Measurements from ENCODE around the gene CCL4L2. TPM values are rescaled to one million over a fixed set of nuclear protein-coding genes. Genes with fewer than 3 reads are reported as not detected.

The CCL4L2 gene
- 0.56 TPM in 1 of 2 replicates, not detected in the other for total RNA-seq

GRCh38 chr17:36210439-36211211 is at the start of gene CCL4L2:
Gene CCL4L2 (plus strand): TSS chr17:36211063.

GRCh38 chr17:36176536-36176935 is 34.3 kb upstream of the CCL4L2 start, which contains the start of gene TBC1D3B:
Gene TBC1D3B (minus strand): TSS chr17:36176636. CDS start chr17:36175050, 1,586 bp downstream.

Other genes starting within 250 kb of the CCL4L2 start
- gene CCL16, start 229.6 kb upstream of the CCL4L2 start, total RNA-seq = not detected in 2 replicates
- gene CCL14, start 224.3 kb upstream of the CCL4L2 start, total RNA-seq = not detected in 2 replicates
- gene CCL15, start 209.5 kb upstream of the CCL4L2 start, total RNA-seq = not detected in 2 replicates
- gene CCL23, start 193.1 kb upstream of the CCL4L2 start, total RNA-seq = not detected in 2 replicates
- gene CCL18, start 146.8 kb upstream of the CCL4L2 start, total RNA-seq = not detected in 2 replicates
- 0.56 TPM in 1 of 2 replicates, not detected in the other for gene CCL3, start 120.9 kb upstream of the CCL4L2 start, total RNA-seq
- gene CCL4, start 107.2 kb upstream of the CCL4L2 start, total RNA-seq = not detected in 2 replicates
- 0.56 TPM in 1 of 2 replicates, not detected in the other for gene TBC1D3B, start 34.4 kb upstream of the CCL4L2 start, total RNA-seq
- not detected in 2 replicates for gene CCL3L1, start 14.3 kb upstream of the CCL4L2 start, total RNA-seq
- under 0.01 TPM in 1 of 2 replicates, not detected in the other for gene TBC1D3I, start 53.5 kb downstream of the CCL4L2 start, total RNA-seq
- gene TBC1D3G, start 112.8 kb downstream of the CCL4L2 start, total RNA-seq = not detected in 2 replicates
- not detected in 2 replicates for gene TBC1D3H, start 177.4 kb downstream of the CCL4L2 start, total RNA-seq

Measured in regular cardiac myocyte (primary cell).